GM19397 (cell line): ENCODE data around the gene CNTN4.

Experiments used
- ATAC-seq: cut with Tn5 transposase; IDR thresholded peaks from one replicate; pipeline ENCODE4 v1.9.1; 2021; ENCODE audit warnings: mild to moderate bottlenecking, moderate library complexity; ENCODE audit not compliant: unreplicated experiment

Gene CNTN4

DNA sequence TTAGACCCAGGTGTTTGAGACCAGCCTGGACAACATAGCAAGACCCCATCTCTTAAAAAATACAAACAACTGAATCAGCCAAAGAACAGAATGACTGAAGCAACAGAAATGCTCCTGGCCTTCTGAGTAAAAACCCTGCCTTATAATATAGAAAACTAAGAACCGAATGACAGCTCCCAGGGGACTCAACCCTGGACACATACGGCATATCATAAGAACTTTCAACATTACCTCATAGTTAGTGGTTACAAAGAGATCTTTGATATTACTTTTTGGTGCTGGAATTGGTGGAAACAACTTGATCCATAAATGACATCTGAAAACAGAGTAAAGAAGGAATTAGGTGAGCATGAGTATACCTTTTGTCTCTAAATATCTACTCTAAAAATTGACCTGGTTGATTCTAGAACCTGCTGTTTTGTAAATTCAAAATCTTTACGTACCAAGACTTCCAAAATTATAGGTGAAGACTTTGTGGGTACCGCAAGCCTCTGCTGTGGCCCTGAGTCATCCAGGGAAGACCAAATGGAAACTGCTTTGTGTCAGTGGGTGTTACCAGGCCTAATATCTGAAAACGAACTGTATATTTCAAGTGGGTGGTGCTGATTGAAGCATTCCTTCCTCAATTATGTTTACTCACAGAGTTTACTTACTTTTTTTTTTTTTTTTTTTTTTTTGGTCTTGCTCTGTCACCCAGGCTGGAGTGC lies 976.0 kb downstream of the CNTN4 start:
- ATAC-seq: no peak

DNA sequence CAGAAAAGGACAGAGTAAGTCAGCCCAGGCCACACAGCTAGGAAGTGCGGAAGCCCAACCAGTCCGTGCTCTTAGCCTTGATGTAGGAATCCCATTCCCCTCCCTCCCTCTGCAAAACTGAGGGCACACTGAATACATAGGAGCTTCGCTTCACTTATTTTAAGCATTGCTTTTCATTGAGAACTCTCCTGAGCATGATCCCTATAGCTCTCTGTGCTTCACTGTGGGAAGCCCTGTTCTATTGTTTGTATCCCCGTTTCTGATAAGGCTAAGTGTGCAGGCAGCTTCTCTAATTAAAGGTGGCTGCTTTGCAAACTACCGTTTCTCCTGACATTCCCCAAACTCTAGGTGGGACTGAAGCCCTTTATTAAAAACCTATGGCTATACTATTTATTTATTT lies 981.6 kb downstream of the CNTN4 start:
- no peak for ATAC-seq

DNA sequence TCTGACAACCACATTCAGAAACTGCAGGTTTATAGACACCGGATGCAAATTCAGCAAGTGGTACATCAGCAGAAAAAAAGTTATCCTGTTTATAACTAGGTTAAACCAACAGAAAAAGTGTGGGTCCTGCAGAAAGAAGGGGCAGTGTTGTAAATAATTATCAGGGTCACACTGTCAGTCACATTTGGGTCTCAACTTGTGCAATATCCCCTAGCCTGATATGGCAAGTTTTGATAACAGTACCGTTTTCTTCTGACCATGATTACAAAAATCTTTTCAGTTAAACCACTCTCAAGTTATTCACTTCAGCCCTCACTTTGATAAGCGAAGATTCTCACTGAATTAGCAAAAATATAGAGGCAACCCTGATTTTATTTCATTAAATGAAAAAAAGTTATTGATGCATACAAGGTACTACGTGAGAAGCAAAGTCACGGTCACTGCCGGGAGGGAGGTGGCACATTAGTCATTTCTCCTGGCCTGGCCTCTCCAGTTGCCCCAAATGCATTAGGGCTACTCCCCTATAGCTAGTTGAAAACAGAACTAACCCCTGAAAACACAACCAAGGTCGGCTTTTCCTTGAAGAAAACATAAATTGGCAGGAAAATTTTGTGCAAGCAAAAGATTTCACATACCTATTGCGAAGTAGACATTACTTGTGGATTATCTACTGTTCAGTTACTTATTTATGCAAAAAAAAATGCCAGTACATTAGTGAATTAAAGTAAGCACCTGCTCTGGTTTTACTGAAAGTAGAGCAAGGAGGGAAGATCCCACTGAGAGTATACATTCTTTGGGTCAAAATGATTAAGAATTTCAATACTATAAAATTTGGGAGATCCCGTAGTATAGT lies 982.9 kb downstream of the CNTN4 start:
- ATAC-seq: peak; percentile 52

DNA sequence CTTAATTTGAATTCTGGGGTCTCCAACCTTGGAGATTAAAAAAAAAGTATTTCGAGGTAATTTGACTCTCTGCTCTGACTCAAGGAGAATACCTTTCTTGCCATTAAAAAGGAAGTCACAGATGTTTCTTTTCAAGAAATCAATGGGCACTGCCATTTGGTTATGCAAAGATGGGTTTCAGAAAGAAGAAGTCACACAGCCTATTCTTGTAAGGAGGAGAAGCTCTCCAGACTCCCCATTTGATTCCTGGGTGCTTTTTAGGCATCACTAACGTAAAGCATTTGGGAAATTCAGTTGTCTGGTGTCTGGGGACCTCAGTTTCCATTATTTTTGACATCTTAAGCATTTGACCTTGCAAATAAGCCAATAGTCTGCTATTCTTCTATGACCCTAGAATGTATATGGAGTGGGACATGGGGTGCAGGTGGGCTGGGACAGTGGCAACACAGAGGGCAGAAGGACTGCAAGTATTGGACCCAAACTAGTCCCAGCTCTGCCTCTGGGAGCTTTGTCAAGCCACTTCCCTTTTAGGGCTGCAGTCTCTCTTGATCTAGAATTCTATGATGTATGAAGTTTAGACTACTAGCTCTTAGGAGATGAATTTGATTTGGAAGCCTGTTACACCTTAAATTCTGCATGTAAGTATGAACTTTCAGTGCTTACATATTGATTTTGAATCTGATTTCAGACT lies 983.7 kb downstream of the CNTN4 start:
- ATAC-seq: peak; percentile 78

GRCh38 chr3:3084890-3085289 lies 986.2 kb downstream of the CNTN4 start:
- no peak for ATAC-seq

GRCh38 chr3:3085782-3086181 lies 987.1 kb downstream of the CNTN4 start:
- ATAC-seq: no peak

GRCh38 chr3:3086239-3086638 lies 987.6 kb downstream of the CNTN4 start:
- no peak for ATAC-seq

GRCh38 chr3:3087279-3087678 lies 988.6 kb downstream of the CNTN4 start:
- ATAC-seq: no peak

DNA sequence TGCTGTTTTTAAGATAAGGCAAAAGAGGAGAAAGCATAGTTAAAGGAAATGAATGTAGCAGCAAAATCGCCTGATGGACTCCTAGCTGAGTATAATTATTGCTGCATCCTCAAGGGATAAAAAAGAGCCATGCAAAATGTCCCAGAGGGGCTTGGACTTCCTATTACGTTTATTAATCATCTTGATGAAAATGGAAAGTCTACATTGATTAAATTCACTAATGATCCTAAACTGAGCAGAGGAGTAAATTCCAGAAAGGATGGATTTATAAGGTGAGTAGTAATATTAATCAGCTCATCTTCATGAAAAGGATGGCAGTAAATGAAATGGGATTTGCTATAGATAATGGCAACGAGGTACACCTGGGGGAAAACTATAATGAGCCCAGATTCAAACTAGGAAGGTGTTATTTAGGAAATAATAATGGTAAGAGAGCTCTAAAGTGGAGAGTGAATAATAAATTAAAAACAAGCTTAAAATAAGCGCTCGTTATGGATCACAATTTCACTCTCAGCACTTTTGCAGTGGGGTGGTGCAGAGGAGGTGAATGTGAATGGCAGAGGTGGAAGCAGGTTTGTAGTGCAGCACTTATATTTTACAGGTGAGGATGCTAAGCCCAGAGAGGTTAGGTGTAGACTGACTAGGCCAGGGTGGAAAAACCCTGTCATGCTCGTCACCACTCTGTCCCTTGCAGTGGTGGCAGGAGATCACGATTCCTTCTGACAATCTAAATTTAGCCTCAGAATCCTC lies 989.2 kb downstream of the CNTN4 start:
- ATAC-seq: no peak

GRCh38 chr3:3089017-3089416 lies 990.4 kb downstream of the CNTN4 start:
- ATAC-seq: peak; percentile 96

DNA sequence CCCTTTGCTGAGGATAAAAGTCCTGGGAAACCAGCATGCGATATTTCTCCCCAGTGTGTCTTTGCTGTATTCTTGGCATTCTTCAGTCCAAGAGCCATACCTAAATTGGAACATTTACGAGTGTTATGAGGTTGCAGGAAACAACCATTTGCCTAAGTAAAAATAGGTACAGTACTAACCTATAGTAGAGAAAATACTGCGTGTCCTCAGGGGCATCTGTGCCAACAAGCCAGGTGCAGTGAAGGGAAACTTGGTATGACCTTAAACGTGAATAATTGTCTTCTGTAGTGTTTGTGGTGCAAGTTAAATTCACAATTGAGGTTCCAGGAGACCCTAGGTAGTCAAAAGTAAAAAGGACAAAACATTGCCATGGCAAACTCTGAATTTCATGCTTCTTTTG lies 999.3 kb downstream of the CNTN4 start:
- no peak for ATAC-seq

DNA sequence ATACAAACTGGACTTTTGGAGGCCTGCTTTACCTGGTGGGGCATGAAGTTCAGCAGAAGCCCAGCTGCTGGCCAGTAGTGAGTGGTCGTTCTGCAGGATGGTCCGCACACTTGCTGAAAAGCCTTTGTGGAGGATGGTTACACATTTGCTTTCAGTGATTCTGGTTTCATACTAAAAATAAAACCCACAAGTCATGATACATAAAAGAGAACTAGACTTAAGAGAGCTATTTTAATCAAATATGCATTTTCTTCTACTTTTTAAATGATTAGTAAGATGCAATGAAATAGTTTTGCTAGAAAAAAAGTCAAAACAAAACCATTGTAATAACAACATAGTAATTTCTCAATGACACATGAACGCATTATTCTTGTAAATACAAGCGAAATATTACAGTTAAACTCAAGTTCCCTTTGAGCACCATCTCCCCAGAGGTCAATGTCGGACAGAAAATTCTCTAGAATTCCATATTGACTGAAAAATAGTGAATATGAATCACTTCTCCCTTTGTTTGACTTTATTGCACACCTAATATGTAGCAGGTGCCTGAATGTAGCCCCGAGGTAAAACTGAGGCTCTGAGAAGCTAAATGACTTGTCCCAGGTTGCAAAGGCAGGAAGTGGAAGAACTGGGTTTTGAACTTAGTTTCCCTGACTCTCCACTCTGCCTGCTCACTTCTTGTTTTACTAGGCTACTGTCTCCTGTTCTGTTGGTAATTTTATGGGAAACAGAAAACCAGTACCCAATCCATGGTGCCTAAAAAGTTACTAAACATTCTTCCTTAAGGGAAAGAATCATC lies 1003.2 kb downstream of the CNTN4 start:
- no peak for ATAC-seq

GRCh38 chr3:3102751-3103150 lies 1004.1 kb downstream of the CNTN4 start:
- no peak for ATAC-seq

DNA sequence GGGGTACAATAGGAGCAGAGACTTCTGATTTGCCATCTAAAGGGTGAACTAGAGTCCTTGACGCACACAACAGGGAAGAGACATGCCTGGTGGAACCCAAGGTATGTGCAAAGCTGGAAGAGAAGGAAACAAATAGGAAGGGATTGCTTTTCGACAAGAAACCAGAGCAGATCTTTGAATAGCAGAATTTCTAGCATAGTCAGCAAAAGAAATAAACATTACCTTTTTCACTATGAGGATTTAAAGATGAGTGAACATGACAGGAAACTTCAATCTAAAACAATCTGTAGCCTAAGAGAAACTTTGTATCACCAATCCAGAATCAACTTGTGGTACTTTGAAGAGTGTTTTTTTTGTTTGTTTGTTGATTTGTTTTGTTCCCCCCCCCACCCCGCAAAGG lies 1006.6 kb downstream of the CNTN4 start:
- ATAC-seq: no peak

GRCh38 chr3:3105815-3106214 lies 1007.1 kb downstream of the CNTN4 start:
- ATAC-seq: no peak

DNA sequence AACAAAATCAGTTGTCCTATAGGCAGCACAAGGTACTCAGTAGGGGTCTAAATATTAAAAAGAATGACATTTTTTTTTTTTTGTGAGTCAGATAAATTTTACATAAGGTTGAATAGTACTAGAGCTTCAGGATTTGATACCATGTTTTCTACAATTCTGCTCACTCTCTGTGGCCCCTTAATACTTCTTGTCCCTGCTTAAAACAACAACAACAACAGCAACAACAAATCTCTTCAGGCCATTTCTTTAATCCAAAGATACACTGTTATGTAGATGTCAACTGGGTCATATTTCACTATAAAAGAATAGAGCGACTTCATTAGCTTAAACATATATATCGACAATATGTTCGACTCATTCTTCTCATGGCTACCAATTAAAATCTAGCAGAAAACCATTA lies 1008.5 kb downstream of the CNTN4 start:
- ATAC-seq: no peak
